ENCODE data around the gene STRN4.
A peak's percentile ranks its signal among the peaks of the same experiment; 100 is the strongest.
"Not testable (repeated sequence)": the region's sequence is repeated elsewhere in the genome, so short reads cannot be mapped to it uniquely, and the experiment has no call there.

STRN4 gene

GRCh38 chr19:46746281-46747057, at the start of gene STRN4:
Gene STRN4, minus strand, starts transcription at chr19:46746450. Its CDS starts 20 bp downstream, at chr19:46746430.
- no peak for DNase-seq (ENCODE audit: low spot score)

DNA sequence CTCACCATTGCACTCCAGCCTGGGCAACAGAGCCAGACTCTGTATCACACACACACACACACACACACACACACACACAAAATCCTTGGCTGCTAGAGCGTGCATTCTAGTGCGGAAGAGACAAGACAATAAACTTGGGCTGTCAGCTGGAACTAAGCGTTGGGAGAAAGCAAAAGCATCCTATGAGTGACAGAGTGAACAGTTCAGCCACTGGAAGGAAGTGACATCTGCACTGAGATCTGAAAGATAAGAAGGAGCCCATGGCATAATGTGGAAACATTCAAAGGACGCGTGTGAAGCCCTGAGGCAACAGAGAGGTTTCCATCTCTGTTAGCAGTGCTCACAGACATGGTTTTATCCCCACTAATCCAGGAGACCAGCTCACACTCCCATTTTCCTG, 45.7 kb upstream of the STRN4 start:
- no peak for DNase-seq (ENCODE audit: low spot score)

DNA sequence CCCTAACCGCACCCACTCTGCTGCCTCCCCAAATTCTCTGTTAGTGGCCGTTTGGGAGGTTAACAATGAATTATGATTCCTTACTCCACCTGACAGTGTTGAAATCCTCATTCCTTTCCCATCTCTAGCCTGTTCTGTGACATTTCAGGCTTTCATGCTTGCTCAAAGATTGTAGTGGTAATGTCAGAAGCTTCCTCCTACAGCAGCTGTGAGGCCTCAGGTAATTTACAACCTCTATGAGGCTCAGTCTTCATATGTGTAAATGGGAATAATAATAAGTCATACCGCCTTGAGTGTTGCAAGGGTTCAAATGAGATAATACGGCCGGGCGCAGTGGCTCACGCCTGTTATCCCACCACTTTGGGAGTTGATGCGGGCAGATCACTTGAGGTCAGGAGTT, 43.1 kb upstream of the STRN4 start:
- no peak for DNase-seq (ENCODE audit: low spot score)

DNA sequence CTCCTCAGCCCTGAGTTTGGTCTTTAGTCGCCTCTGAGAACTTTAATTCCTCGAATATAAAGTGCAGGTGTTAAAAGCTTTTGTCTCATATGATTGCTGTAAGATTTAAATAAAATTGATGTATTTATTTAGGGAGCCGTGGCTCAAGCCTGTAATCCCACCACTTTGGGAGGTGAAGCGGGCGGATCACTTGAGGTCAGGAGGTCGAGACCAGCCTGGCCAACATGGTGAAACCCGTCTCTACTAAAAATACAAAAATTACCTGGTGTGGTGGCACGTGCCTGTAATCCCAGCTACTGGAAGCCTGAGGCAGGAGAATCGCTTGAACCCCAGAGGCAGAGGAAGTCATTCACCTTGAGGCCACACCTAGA, 42.7 kb upstream of the STRN4 start:
- no peak for DNase-seq (ENCODE audit: low spot score)

DNA sequence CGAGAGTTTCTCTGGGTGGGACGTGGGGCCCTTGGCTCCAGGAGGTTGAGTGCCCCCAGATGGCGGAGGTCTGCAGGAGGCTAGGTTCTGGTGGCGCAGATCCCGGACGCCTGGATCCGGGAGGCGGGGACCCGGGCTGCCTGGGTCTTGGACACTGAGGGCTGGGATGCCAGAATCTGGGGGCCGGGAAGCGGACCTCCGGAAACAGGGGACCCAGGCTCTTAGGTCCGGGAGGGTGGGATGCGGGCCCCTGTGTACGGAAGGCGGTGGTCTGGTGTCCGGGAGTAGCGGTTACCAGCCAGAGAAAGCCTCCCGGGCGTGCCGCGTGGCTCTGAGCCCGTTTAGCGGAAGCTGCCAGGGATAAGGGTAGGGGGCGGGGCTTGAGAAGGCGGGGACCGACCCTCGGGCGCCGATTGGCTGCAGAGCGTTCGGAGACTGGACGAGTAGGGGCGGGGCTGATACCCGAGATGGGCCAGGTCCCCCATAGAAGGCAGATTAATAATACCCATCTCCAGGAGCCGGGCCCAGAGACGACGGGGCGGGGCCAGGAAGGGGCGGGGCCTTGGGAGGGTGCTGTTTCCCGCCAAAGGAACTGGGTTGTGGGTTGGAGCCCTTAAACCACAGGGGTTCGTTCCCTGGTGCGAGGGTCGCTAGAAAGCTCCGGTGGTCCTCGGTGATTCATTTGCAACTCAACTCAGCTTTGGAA, 42.2 kb upstream of the STRN4 start, which contains the start of gene SLC1A5:
SLC1A5 (minus strand) TSS at position 333 of the 706 bp plus-strand sequence. CDS start 629 bp downstream, outside the sequence.
- DNase-seq (ENCODE audit: low spot score): peak; percentile 93

- peak; percentile 44 for DNase-seq (ENCODE audit: low spot score)
These were observed 41.3 kb upstream of the STRN4 start for GRCh38 chr19:46787331-46788261.

DNA sequence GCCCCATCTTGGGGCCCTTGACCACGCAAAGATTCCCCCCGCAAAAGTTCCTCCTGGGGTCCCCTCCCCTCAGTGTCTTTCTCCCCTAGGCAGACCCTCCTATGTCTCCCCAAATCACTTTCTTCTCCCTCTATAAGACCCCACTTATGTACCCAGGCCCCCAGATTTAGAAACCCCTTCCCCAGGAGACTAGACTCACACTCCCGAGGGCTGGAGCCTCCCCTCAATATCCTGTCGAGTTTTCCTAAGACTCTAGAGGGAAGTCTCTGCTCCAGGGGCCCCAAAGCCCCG, 40.7 kb upstream of the STRN4 start:
- DNase-seq (ENCODE audit: low spot score): no peak

GRCh38 chr19:46786236-46787039, 40.2 kb upstream of the STRN4 start:
- DNase-seq (ENCODE audit: low spot score): peak; percentile 98

- no peak for DNase-seq (ENCODE audit: low spot score)
These were observed 39.7 kb upstream of the STRN4 start for GRCh38 chr19:46785980-46786235.

GRCh38 chr19:46785054-46785979, 39.1 kb upstream of the STRN4 start:
- DNase-seq (ENCODE audit: low spot score): no peak

- peak; percentile 75 for DNase-seq (ENCODE audit: low spot score)
These were observed 38.2 kb upstream of the STRN4 start for GRCh38 chr19:46784262-46785053.

DNA sequence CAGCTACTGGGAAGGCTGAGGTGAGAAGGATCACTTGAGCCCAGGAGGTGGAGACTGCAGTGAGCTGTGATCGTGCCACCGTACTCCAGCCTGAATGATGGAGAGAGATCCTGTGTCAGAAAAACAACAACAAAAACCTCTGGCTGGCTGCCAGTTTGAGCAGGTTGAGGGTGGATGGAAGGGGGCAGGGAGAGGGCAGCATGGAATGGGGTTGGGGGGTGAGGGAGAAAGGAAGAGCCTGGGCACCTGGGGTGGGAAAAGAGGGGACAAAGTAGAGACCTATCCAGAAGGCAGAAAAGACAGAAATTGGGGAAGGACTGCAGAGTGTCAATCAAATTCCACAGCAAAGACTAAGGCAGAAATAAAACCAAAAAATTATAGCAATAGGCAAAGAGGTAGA, 37.4 kb upstream of the STRN4 start:
- DNase-seq (ENCODE audit: low spot score): no peak

- DNase-seq (ENCODE audit: low spot score): no peak
These were observed 36.2 kb upstream of the STRN4 start for GRCh38 chr19:46782355-46783019.

DNA sequence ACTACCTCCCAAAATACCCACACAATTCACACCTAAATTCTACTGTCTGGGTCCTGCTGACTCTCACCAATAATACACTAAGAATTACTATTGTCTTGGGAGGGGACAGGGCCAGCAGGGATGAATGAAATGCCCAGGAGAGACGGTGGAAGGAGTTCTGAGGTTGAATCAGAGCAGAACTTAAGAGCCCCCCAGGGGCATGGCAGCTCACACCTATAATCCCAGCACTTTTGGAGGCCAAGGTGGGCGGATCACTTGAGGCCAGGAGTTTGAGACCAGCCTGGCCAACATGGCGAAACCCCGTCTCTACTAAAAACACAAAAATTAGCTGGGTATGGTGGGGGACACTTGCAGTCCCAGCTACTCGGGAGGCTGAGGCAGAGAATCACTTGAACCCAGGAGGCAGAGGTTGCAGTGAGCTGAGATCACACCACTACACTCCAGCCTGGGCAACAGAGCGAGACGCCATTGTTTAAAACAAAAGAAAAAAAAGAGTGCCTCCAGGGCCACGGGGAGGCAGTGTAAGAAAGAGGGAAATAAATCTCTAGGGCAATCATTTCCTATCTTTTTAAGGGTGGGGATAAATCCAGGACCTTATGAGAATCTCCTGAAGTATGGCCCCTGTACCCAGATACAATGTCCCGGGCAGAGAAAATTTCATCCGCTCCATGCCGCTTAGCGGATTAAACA, 31.9 kb upstream of the STRN4 start:
- DNase-seq (ENCODE audit: low spot score): not testable (repeated sequence)

- no peak for DNase-seq (ENCODE audit: low spot score)
These were observed 31.0 kb upstream of the STRN4 start for GRCh38 chr19:46776927-46777911.

GRCh38 chr19:46775642-46776258, 29.5 kb upstream of the STRN4 start:
- DNase-seq (ENCODE audit: low spot score): no peak

- no peak for DNase-seq (ENCODE audit: low spot score)
These were observed 26.8 kb upstream of the STRN4 start for GRCh38 chr19:46773018-46773399.
